ENCODE measurements around the gene AMH.
"Not testable (repeated sequence)": the region's sequence is repeated elsewhere in the genome, so short reads cannot be mapped to it uniquely, and the experiment has no call there.

Gene AMH

DNA sequence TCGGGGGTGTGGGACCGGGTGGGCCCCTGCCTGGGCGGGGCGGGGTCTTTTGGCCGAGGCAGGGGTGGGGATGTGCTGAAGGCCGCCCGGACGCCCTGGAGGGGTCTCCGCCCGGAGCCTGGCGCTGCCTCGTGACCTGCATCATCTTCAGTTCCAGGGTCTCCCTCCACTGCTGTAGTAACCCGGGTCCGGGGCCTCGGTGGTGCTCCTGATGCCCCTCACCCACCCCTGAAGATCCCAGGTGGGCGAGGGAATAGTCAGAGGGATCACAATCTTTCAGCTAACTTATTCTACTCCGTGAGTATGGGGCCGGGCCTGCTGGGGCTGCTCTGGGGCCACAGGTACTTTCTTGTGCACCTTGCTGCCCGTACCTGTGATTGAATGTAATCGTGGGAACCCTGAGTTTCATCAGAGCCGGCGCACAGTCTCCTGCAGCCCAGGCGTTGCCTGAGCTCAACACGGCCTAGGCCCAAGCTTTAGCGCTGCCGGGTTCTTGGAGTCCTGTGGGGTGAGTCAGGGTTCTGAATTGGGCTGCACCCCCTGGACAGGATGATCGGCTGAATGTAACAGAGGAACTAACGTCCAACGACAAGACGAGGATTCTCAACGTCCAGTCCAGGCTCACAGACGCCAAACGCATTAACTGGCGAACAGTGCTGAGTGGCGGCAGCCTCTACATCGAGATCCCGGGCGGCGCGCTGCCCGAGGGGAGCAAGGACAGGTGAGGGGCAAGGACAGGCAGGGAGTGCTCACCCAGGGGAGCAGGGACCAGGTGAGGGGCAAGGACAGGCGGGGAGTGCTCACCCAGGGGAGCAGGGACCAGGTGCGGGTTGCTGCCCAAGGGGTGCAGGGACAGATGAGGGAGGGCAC, 22.3 kb downstream of the AMH start:
- no peak for DNase-seq

DNA sequence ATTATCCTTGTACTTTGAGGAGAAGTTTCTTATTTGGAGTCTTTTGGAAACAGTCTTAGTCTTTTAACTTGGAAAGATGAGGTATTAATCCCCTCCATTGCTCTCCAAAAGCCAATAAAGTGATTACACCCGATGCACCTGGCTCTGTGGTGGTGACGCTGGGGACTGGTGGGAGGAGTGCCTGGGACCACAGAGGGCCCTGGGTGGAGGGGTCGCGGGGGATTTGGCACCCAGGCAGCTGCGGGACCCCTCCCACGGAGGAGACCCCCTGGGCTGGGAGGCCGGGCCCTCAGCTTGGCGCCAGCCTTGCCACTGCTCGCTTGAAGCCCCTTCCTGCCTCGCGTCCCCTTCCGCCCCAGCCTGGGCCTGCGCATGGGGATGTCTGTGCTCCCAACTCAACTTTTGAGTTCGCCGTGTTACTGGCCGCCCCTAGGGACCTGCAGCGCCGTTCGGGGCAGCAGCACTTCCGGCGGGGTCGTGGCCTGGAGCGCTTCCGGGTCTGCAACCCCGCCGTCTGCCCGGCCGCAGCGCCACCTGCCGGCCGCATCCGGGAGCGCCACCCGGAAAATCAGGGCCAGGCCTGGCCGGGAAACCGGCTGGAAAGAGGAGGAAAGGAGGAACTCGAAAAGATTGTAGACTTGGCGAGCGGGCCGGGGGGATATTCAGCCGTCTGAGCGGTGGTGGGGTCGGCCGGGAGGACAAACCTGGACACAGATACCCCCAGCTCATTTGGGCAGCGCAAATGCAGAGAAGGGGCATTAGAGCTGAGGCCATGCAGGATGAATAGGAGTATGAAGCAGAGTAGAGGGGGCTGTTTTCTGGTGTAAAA, 24.4 kb downstream of the AMH start:
- no peak for DNase-seq

DNA sequence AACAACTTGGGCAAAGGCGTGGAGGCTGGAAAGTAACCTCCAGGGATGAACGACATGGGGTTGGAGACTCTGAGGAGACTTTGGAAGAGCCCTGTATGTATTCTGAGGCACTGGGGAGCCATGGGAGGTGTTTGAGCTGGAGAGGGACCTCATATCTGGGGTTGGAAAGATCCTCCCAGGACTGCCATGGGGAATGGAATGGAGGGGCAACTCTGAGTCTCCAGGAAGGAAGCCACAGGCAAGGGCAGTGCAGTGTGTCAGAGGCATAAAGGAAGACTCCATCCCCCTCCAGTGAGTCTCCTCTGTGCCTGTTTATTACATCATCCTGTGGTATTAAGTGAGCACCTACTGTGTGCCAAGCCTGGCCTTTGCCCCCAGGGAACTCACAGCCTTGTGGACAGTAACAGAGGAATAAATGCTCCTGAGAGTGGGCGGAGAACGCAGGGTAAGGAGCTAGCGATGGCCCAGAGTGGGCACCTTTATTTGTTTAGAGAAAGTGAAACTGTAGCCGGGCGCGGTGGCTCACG, 25.1 kb downstream of the AMH start:
- no peak for DNase-seq

DNA sequence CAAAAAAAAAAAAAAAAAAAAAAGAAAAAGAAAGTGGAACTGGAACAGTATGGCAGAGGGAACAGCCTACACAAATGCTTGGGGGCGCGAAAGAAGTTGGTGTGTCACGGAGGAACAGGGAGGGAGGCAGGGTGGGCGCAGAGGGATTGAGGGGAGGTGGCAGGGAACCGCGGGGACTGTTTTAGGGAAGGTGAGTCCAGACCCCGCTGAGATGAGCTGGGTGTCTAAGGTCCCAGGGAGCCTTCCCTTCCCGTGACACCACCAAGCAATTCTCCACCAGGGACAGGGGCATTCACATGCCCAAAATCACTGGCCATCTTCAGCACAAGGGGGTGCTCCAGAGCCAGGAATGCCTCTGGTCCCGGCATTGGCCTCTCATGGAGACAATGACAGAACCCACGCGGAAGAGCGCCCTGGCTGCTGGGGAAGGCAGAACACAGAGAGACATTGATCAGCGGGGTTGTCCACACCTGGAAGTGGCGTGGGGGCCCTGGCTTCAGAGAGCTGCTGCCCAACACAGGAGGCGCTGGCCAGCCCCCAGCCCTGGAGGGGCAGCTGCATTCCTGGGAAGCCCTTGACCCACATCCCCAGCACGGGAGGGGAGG, 25.9 kb downstream of the AMH start:
- peak; percentile 31 for DNase-seq

DNA sequence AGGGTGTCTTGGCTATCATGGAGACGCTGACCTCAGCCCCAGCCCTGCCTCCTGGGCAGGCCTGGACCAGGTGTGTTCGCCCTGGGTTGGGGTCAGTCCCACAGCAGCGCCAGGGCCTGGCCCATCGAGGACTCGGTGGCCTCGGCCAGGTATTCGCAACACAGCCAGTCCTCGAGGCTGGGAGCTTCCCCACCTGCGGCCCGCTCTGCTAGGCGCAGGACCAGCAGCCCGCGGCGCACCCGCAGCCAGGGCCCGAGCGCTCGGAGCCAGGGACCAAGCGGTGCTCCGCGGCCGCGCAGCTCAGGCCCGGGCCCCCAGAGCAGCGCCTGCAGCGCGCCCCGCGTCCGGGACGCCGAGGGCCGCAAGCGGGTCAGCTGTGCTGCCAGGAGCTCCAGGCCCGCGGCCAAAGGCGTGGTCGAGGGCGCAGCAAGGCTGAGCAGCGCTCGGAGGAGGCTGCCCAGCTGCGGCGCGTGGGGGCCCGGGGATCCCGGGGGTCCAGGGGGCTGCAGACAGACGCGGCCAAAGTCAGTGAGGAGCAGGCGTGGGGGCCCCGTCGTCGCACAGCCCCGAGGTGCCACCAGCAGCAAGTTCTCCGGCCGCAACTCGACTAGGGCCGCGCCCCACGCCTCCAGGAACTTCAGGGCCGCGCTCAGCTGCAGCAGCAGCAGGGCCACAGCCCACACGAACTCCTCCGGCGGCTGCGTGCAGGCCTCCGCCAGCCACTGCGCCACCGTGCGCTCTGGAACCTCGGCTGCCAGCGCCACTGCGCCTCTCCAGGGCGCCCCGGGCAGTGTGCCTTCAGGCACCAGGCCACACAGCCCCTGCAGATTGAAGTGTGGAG, 26.7 kb downstream of the AMH start:
- no peak for DNase-seq

DNA sequence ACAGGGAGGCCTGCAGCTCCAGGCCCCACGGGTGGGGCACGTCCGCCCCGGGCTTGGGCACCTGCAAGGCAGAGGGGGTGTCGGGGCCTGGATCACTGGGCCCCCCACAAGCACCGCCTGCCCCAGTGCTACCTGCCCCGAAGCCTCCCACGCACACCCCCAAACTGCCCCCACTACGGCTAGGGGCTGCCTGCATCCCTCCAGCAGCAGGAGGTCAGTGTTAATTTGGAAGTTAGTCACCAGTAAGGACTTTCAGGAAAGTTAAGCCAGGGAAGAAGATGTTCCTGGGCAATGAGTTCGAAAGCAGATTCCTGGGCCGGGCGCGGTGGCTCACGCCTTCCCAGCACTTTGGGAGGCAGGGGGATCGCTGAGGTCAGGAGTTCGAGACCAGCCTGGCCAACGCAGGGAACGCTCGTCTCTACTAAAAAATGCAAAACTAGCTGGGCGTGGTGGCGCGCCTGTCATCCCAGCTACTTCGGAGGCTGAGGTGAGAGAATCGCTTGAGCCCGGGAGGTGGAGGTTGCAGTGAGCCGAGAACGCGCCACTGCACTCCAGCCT, 27.4 kb downstream of the AMH start:
- DNase-seq, result no peak

DNA sequence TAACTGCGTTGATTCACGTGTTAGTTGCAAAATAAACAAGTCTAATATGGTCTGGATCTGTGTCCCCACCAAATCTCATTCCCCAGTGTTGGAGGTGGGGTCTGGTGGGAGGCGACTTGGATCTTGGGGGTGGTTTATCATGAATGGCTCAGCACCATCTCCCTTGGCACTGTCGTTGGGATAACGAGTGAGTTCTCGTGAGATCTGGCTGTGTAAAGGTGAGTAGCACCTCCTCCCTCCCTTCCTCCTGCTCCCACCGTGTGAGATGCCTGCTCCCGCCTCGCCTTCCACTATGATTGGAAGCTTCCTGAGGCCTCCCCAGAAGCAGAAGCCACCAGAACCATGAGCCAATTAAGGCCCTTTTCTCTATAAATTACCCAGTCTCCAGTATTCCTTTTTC, 28.0 kb downstream of the AMH start:
- no peak for DNase-seq

DNA sequence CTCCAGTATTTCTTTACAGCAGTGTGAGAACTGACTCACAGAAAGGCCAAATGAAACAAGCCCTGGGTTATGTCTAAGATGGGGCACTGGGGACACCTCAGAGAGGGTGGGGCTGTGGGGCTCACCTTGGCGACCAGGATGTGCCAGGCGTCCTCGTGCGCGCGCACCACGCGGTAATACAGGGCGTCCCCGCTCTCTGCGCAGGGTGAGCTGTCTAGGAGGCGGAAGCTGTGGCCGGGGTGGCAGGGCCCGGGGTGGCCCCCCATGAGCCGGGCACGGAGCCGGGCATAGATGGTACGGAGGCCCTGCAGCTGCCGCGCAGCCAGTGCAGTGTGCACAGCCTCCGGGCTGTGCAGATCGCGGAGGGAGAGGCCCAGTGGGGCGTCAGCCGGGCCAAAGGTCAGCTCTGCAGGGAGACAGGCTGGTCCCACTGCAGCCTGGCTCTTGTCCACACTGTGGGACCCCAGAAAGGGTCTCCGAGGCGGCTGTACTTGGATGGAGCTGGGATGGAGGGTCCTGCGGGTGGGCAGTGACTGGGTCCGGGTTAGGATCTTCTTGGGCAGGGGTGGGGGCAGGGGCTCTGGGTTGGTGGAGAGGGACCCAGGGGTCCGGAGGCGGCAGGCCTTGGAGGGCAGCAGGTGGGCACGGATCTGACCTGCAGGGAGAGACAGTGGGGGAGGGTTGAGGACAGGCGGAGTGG, 29.5 kb downstream of the AMH start:
- no peak for DNase-seq

DNA sequence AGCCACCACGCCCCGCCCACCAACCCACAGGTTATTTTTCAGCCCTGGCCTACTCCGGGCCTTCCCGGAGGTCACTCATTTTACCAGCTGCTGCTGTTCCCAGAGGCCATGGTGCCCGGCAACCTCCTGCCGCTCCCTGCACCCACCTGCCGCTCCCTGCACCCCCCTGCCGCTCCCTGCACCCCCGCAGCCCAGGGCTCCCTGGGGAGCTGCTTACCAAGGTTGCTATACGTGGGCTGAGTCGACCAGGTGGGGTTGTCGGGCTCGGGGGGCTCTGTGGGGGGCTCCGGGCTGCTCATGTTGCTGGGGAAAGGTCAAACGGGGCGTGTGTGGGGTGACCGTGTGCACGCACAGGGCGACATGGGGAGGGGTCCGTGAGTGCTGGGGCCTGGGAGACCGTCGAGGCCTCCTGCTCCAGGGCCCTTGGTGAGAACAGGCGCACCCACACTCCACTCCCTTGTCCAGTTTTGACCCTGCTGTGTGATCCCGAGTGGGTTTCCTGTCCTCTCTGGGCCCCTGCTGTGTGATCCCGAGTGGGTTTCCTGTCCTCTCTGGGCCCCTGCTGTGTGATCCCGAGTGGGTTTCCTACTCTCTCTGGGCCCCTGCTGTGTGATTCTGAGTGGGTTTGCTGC, 31.6 kb downstream of the AMH start:
- no peak for DNase-seq

DNA sequence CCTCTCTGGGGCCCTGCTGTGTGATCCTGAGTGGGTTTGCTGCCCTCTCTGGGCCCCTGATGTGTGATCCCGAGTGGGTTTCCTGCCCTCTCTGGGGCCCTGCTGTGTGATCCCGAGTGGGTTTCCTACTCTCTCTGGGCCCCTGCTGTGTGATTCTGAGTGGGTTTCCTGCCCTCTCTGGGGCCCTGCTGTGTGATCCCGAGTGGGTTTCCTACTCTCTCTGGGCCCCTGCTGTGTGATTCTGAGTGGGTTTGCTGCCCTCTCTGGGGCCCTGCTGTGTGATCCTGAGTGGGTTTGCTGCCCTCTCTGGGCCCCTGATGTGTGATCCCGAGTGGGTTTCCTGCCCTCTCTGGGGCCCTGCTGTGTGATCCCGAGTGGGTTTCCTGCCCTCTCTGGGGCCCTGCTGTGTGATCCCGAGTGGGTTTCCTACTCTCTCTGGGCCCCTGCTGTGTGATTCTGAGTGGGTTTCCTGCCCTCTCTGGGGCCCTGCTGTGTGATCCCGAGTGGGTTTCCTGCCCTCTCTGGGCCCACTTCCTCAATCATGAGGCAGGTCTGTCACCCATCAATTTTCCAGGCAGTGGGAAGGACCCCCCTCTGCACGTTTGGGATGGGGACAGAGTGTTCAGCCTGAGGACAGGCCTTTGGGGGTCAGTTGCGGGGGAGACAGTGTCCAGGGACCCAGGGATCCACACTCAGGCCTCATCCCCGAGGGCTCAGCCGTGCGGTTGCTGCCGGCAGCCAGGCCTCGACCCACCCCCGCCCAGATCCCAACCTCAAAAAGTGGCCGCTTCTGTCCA, 32.3 kb downstream of the AMH start:
- not testable (repeated sequence) for DNase-seq

DNA sequence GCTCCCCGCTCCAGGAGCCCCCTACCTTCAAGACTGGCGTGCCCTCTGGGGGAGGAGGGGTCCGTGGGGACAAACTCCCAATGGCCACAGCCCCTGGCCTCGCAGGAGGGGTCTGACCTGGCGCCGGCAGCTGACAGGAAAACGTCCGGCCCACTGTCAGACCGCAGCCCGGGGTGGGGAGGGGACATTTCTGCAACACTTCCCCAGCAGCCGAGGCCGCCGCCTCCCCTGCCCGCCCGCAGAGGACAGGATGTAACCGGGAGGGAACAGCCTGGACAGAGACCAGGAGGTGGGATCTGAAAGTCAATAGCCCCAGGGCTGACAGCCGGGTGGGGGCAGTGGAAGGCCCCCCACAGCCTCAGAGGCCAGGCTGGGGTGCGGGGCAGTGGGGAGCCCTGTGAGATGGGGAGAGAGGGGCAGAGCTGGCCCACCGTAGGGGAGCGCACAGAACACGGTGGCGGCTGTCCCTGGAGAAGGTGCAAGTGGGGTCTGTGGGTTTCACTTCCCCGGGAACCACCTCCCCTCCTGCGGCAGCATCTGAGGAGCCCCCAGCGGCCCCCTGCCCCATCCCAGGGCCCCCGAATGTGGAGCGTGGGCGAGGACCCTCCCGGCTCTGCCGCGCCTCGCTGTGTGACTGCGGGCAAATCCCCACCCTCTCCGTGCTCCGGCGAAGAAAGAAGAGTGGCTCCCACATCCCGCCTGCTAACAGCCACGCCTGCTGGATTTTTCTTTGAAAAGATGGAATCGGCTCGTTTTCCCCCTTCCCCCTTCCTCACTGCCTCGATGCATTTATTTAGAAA, 33.1 kb downstream of the AMH start, which contains the start of gene PEAK3:
Gene PEAK3 (minus strand): TSS at position 114 of the 800 bp plus-strand sequence. CDS start 1,244 bp downstream, outside the sequence.
- DNase-seq, result no peak

DNA sequence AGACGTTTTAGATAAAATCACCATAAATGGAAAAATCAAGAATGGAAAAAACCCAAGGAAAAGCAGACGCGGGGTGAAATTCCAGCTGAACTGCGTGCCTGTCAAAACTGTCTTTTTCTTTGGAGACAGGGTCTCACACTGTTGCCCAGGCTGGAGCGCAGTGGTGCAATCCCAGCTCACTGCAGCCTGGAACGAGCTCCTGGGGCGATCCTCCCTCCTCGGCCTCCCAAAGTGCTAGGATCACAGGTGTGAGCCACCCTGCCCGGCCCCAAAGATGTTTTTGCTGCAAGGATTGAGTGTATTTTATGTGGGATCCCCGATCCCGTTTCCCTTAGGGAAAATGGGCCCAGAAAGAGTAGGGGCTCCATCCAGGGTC, 33.7 kb downstream of the AMH start:
- no peak for DNase-seq

DNA sequence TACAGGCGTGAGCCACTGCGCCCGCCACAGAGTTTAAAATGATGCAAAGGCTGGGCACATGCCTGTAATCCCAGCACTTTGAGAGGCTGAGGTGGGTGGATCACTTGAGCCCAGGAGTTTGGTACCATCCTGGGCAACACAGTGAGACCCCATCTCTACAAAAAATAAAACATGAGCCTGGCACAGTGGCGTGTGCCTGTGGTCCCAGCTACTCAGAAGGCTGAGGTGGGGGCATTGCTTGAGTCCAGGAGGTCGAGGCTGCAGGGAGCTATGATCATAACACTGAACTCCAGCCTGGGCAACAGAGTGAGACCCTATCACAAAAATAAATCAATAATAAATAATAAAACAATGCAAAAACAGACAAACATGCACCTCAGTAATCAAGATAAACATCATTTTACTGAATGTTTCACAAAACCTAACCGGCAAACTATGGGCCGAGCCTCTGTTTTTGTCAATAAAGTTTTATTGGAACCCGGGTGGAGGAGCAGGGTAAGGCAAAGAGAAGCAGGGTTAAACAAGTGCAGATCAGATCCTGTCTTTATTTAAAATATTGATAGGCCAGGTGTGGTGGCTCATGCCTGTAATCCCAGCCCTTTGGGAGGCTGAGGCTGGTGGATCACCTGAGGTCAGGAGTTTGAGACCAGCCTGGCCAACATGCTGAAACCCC, 34.8 kb downstream of the AMH start:
- no peak for DNase-seq

DNA sequence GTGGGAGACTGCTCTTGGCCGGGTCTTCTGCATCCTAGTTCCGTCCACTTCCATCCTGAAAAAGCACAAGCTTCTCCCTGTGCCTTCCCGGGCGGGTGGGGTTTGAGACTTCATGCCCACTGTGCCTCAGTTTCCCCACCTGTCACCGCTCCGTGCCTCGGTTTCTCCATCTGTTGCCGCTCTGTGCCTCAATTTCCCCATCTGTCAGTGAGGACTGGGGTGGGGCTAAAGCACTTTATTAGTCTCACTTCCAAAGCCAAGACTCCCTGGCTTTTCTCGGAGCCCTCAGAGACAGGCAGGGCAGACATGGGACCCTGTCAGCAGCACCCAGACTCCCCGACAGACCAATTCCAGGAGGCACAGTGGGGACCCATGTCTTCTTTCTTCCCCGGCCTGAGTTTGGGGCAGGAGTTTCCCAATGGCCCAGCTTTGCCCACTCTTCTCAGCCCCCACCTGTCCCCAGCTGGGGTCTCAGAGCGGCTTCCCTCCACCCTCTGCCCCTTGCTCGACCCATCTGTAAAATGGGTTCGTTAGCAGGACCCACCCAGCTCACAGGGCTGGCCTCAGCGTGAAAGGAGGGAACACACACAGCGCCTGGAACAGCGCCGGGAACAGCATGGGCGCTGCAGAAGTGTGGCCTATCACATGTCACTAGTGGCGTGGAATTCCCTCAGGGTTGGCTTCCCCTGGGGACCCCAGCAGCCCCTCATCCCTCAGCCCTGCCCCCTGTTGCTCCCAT, 37.4 kb downstream of the AMH start:
- no peak for DNase-seq

DNA sequence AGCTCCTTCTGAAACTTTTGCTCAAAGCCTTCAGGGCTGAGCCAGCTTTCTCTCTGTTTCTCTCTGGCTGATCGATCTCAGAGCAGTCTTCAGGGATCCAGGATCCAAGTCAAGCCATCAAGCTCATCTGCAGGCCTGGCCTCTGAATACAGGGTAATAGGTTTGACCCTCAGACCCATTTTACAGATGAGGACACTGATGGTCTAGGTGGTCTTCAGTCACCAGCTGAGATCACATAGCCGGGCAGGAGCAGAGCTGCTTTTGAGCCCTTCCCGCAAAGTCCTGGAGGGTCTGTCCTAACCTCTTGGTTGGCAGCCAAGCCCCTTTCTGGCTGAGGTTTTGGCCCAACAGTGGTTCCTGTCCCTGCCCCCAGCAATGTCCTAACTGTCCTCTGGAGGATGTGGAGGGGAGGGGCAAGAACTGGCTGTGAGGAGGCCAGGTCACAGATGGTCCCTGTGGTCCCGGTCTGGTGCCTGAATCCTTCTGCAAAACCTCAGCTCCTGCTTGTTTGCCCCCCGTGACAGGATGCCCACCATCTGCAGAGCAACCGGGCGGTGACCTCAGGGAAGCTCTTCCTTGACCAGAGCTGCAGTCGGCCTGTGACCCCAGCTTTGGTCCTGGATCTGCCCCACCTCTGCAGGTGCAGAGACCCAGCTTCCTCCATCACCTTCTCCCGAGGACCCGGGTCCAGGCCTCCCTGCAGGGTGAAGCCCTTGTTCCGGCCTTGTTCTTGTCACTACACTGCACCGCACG, 38.6 kb downstream of the AMH start:
- no peak for DNase-seq

DNA sequence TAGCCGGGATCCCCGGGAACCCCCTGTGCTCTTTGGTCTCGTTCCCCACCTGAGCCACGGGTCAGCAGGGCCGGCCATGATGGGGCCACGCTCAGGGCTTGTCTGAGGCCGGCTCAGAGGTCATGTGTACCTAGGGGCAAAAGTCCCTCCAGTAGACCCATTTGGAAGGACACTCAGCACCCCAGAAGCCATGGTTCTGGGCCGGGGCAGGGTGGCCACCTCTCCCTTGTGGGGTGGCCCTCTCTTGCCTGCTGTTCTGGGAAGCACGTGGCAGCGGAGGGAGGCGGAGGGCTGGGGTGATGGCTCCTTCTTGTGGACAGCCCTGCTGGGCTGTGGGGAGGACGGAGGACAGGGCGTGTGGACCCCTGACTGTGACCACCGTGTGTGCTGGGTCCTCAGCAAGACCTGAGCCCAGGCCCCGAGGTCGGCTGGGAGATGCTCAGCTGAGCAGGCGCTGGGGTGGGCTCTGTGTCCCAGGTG, 39.3 kb downstream of the AMH start:
- DNase-seq, result no peak

Data from NCI-H1105 (cell line).